NCI-H128 (cell line): ENCODE measurements around the gene GLUD1.
"Not testable (repeated sequence)": the region's sequence is repeated elsewhere in the genome, so short reads cannot be mapped to it uniquely, and the experiment has no call there.

ENCODE experiments used
- DNase-seq: peaks from one replicate; lab custom pipeline; 2025; ENCODE audit not compliant: unreplicated experiment; lab: John Stamatoyannopoulos, UW

GLUD1 gene

GRCh38 chr10:87094373-87095235 lies at the start of gene GLUD1, which contains the start of gene SHLD2:
Gene GLUD1, minus strand, starts transcription at chr10:87094843. Its CDS starts 74 bp downstream, at chr10:87094769.
Gene SHLD2, plus strand, starts transcription at chr10:87095206. Its CDS starts 56,149 bp downstream, at chr10:87151355.
- peak; percentile 59 for DNase-seq

- DNase-seq, result not testable (repeated sequence)
These were observed 48.4 kb upstream of the GLUD1 start for GRCh38 chr10:87143109-87143418.

GRCh38 chr10:87142230-87143108 lies 47.8 kb upstream of the GLUD1 start:
- DNase-seq, result not testable (repeated sequence)

DNA sequence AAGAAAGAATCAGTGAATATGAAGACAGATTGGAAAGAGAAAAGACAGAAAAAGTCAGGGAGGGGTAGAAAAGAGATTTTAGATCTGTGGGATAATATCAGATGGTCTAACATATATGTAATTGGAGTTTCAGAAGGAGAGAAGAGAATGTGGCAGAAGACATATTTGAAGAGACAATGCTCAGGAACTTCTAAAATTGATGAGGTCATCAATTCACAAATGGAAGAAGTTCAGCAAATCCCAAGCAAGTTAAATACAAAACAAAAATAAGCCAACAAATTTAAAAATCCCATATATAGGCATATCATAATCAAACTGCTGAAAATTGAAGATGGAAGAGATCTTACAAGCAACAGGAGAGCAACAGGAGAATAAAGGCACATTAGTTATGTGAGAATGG lies 42.8 kb upstream of the GLUD1 start:
- not testable (repeated sequence) for DNase-seq

GRCh38 chr10:87134440-87134839 lies 39.8 kb upstream of the GLUD1 start:
- DNase-seq, result not testable (repeated sequence)

DNA sequence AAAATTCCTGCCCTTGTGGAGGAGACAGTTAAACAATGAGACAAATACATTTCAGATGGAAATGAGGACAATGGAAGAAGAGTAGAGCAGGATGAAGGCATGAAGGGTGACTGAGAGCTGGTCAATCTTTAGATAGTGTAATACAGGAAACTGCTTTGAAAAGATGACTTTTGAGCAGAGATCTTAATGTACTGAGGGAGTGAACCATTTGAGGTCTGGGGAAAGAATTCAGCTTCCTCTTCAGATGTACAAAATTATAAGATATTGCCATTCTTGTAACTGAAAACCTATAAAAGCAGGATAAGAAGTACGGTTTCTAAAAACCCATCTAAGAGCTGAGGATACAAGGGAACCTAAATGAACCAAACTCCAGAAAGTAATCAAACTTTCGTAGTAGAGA lies 39.3 kb upstream of the GLUD1 start:
- not testable (repeated sequence) for DNase-seq

DNA sequence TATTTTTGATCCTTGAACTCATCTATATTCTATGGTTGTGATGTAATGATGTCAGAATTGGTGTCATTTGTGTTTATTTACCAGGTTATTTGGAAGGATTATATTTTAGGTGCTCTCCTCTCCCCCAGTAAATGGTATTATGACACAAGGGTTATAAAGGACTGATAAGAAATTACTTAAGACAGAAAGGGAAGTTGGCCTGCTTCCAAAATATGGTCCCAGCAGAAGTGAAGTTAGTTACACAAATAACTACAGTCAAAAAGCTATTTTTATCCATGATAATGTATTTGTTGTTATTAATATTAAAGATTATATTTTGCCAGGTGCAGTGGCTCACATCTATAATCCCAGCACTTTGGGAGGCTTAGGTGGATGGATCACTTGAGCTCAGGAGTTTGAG lies 37.5 kb upstream of the GLUD1 start:
- not testable (repeated sequence) for DNase-seq

DNA sequence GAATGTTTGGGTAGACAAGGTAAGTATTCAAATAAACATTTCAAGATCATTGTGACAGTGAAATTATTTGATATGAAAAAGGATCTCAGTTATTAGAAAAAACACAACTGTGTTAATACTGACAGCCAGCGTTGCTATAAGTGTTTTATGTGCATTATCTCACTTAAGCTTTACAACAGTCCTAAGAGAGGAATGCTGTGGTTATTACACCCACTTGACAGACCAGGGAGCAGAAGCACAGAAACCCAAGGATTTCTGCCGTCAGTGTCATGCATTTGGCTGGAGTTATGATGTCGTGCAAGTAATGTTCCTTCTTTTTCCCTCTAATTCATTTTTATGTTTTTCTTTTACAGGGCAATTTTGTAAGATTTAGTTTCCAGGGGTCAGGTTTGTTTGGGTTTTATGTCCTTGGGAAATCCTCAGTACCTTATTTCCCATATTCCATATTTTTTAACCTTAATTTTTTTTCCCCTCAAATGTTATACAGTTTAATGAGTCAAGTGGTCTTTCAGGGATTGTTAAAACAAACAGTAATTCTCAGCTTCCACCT lies 33.0 kb upstream of the GLUD1 start:
- DNase-seq, result not testable (repeated sequence)

- DNase-seq, result not testable (repeated sequence)
These were observed 32.4 kb upstream of the GLUD1 start for GRCh38 chr10:87127048-87127447.

- not testable (repeated sequence) for DNase-seq
These were observed 28.7 kb upstream of the GLUD1 start for GRCh38 chr10:87123351-87123750.

- DNase-seq, result not testable (repeated sequence)
These were observed 24.4 kb upstream of the GLUD1 start for GRCh38 chr10:87119029-87119428.

DNA sequence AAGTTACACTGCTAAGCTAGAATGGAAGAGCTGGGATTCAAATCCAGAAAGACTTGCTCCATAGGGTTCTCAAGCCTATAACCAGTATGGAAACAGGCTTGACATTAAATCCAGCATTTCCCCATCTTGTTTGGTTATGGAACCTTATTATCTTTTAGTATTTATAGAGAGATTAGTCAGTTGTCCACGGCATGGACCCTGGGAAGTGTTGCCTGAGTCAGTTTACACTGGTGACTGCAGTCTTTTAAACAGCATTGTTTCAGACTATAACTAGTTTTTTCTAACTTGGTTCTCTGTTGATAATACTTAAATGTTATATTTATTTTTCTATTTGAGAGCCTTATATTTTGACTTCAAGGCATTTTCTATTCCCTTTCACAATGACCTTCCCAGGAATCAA lies 23.5 kb upstream of the GLUD1 start:
- DNase-seq, result not testable (repeated sequence)

- DNase-seq, result no peak
These were observed 10.9 kb upstream of the GLUD1 start for GRCh38 chr10:87105446-87106124.

DNA sequence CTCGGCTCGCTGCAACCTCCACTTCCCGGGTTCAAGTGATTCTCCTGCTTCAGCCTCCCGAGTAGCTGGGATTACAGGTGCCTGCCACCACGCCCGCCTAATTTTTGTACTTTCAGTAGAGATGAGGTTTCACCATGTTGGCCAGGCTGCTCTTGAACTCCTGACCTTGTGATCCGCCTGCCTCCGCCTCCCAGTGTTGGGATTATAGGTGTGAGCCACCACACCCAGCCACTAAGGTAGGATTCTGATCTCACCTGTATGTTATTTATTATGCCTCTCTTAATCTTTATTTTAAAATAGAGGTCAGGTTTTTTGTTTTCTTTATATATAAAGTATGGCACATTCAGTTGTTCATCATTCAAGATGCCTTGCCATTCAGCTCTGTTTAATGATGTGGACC lies 10.1 kb upstream of the GLUD1 start:
- DNase-seq, result not testable (repeated sequence)

- no peak for DNase-seq
These were observed 7.4 kb upstream of the GLUD1 start for GRCh38 chr10:87101996-87102395.

GRCh38 chr10:87095236-87095945 lies 748 bp upstream of the GLUD1 start:
- DNase-seq, result no peak

DNA sequence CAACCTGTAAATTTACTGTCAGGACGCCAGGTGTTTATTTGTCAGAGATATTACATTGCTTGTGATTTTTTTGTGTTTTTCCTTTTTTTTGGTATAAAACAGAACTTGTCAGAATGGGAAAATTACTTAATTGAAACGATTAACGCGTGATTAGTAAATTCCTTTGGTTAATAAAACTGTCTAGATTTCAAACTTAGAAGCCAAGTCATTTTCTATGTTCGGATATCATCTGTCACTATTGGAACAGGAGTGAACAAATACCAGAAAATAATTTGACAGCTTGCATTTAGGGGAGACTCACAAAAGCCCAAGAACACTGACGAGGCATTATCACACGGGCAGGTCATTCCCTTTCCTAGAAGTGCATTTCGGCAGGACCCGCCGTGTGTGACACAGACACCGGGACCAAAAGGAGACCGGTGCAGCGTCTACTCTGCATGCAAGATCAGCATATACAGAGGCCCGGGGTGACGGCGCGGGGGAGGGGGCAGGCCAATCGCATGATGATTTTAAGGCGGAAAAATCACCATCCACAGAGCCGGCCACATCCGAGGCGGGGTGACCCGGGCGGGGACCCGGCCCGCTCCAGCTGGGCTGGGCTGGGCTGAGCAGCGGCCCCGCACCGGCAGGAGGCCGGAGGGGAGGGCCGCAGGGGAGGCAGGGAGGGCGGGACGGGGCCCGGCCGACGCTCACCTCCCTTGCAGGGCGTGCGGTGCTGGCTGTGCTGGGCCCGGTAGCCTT lies 841 bp downstream of the GLUD1 start:
- no peak for DNase-seq

DNA sequence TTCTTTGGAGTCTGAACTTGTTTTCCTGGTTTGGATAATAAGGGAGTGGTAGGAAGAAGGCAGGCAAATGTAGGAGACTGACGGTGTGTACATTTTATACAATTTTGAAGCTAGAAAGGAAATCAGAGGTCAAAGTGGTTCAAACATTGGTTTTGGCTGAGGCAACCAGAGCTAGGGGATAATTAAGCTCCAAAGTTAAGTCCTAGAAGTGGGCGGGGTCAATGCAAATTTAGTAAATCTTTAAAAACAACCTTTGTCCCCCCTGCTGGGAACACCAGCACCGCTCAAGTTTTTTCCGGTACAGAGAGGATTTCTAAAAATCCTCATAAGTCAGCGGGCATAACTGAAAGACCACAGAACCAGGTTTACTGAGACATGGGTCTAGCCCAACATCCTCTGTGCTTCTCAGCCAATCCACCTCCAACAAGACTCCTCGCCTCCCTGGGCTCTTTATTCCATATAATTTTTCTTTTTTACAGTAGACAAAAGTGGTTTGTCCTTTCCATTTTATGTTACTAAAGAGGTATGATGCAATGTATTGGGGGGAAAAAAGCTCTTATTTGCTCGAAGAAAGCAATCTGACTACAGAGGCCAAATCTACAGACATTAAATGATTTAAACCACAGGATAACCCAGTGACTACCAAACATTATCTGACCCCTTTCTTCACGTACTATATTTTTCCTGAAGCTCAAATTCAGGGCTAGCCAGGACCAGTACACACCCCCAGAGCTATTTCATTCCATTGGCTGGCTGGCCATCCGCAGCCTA lies 1.6 kb downstream of the GLUD1 start:
- no peak for DNase-seq

- DNase-seq, result no peak
These were observed 2.2 kb downstream of the GLUD1 start for GRCh38 chr10:87092376-87092860.
